H1 (cell line): ENCODE results near the gene SGSH. TPM values are rescaled to one million over a fixed set of nuclear protein-coding genes. Genes with fewer than 3 reads are reported as not detected.

ENCODE experiments used
- HDAC2 ChIP-seq, 2 experiments: fragments of 300-600 bp in 1 of 2; sonication (generic) in 1 of 2; IDR thresholded peaks; 2 replicates each; pipeline ENCODE4 v1.6.1; 2011 to 2012; ENCODE audit warnings: low read depth in 2 of 2, low read length in 2 of 2, mild to moderate bottlenecking in 2 of 2, moderate library complexity in 2 of 2, borderline replicate concordance in 1 of 2, inconsistent platforms in 1 of 2
- JUND ChIP-seq: IDR thresholded peaks from 2 replicates; pipeline ENCODE4 v1.6.1; 2011; ENCODE audit warnings: mild to moderate bottlenecking, improper control_type of control experiment, low read length
- SAP30 ChIP-seq: fragments of 300-600 bp; sonication (generic); IDR thresholded peaks from 2 replicates; pipeline ENCODE4 v1.7.1; 2012; ENCODE audit warnings: low read length, moderate library complexity, mild to moderate bottlenecking, inconsistent platforms; ENCODE audit not compliant: insufficient read depth, insufficient replicate concordance
- SUZ12 ChIP-seq: fragments of 200-600 bp; sonication (generic); IDR thresholded peaks from 2 replicates; pipeline ENCODE4 v1.6.1; 2012; ENCODE audit warnings: mild to moderate bottlenecking, inconsistent platforms, low read length, moderate library complexity, mixed read lengths
- polyA plus RNA-seq, 7 experiments: library from polyadenylated mRNA; depleted of rRNA in 3 of 7; stranded (reverse) in 5 of 7; unstranded in 2 of 7; fragments of >200 nt in 5 of 7; fragments of 200-250 nt in 2 of 7; gene quantifications; 1 replicate in 5 of 7; 2 replicates in 1 of 7; 4 replicates in 1 of 7; pipeline versions ENCODE4 v1.2.1 to v1.2.3, GENCODE V29; 2011 to 2013; ENCODE audit warnings: missing spikeins in 2 of 7, mixed read lengths in 2 of 7
- total RNA-seq: library from RNA; stranded (reverse); fragmentation: NEBNext Ultra II Directional; extraction: Animal tissue kit (Norgen Biotek cat#: 25700); gene quantifications from 2 replicates; pipeline ENCODE4 v1.2.1, GENCODE V29; 2021
- TF ChIP-seq, protein P1 (sequence below): IDR thresholded peaks from 2 replicates; pipeline ENCODE4 v1.6.1; 2012; ENCODE audit warnings: inconsistent platforms

The SGSH gene
- total and polyA plus RNA-seq, 2 of the 8 experiments (the other 6 are each of a cell fraction or from before 2014, with no cell fraction given) = 18.0 to 19.6 TPM

DNA sequence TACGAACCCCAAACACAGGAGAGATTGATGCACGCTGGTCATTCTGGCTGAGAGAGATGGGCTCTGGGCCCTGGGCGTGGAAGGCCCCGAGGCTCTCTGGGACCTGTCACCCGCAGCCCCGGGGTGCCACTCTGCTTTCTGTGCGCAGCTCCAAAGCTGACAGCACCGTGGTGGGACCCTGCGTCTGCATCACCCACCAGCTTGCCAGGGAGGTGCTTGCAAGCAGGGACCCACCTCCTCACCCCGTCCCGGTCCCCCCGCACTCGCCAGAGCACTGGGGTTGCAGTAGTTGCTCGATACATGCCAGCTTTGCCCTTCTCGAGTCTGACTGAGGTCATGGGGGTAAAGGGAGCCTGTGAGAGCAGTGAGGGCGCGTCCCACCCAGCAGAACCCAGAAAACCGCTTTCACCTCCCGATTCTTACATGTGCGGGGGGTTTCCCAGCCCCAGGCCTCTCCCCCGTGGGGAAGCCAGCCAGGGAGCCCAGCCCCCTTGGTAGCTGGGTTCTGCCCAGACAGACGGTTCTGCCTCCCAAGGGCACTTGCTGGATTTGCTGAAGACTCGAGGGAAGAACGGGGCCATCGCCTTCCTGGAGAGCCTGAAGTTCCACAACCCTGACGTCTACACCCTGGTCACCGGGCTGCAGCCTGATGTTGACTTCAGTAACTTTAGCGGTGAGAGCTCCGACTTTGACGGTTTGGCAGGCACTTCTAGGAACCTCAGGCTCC is 37.9 kb downstream of the SGSH start (continued):
- TF ChIP-seq SUZ12 (no peak), HDAC2 (IDR thresholded peaks at IDR 0.05; ENCODE audit: borderline replicate concordance in 1 of 2, low read depth in 2 of 2, low read length in 2 of 2) (no peak), SAP30 (no peak), JUND (no peak)
- TF ChIP-seq, protein P1, sequence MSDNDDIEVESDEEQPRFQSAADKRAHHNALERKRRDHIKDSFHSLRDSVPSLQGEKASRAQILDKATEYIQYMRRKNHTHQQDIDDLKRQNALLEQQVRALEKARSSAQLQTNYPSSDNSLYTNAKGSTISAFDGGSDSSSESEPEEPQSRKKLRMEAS = no peak
